ENCODE results near the gene ALOX15B.

- TF ChIP-seq CTCF (conservative IDR thresholded peaks at IDR 0.05; ENCODE audit: low read length) (no peak), EZH2phosphoT487 (IDR thresholded peaks at IDR 0.05; ENCODE audit: borderline replicate concordance) (no peak)
Observed at GRCh38 chr17:8029121-8029520, 9.7 kb upstream of the ALOX15B start.

Measured in Loucy (cell line).